Cortex of kidney (tissue), 1 donor: ENCODE measurements around the gene BABAM1.

Experiments used
- DNase-seq: peaks from one replicate; lab custom pipeline; 2025; lab: John Stamatoyannopoulos, UW

Gene BABAM1

GRCh38 chr19:17243211-17243829 lies 23.9 kb upstream of the BABAM1 start:
- DNase-seq, result no peak

GRCh38 chr19:17243830-17244617 lies 23.2 kb upstream of the BABAM1 start:
- DNase-seq, result no peak

GRCh38 chr19:17244618-17245534 lies 22.4 kb upstream of the BABAM1 start:
- no peak for DNase-seq

GRCh38 chr19:17245535-17245984 lies 21.7 kb upstream of the BABAM1 start, which contains the start of gene NR2F6:
Gene NR2F6, minus strand, starts transcription at chr19:17245919. Its CDS starts 699 bp downstream, at chr19:17245220.
- no peak for DNase-seq

- no peak for DNase-seq
These were observed 20.4 kb upstream of the BABAM1 start for GRCh38 chr19:17246681-17247425.

GRCh38 chr19:17248011-17248776 lies 19.0 kb upstream of the BABAM1 start:
- DNase-seq, result no peak

- DNase-seq, result no peak
These were observed 17.2 kb upstream of the BABAM1 start for GRCh38 chr19:17249887-17250548.

GRCh38 chr19:17254636-17255035 lies 12.6 kb upstream of the BABAM1 start:
- no peak for DNase-seq

GRCh38 chr19:17255150-17255621 lies 12.1 kb upstream of the BABAM1 start:
- DNase-seq, result no peak

- DNase-seq, result no peak
These were observed 11.1 kb upstream of the BABAM1 start for GRCh38 chr19:17256130-17256529.

- DNase-seq, result no peak
These were observed 8.0 kb upstream of the BABAM1 start for GRCh38 chr19:17259118-17259780.

- no peak for DNase-seq
These were observed 7.3 kb upstream of the BABAM1 start for GRCh38 chr19:17259934-17260333.

GRCh38 chr19:17260842-17261325 lies 6.4 kb upstream of the BABAM1 start:
- DNase-seq, result no peak

GRCh38 chr19:17262557-17262956 lies 4.7 kb upstream of the BABAM1 start:
- no peak for DNase-seq

- DNase-seq, result no peak
These were observed 3.3 kb upstream of the BABAM1 start for GRCh38 chr19:17263712-17264640.

GRCh38 chr19:17264641-17264979 lies 2.6 kb upstream of the BABAM1 start, which contains the start of gene USHBP1:
Gene USHBP1, minus strand, starts transcription at chr19:17264745. Its CDS starts 446 bp downstream, at chr19:17264299.
- no peak for DNase-seq

- no peak for DNase-seq
These were observed 1.2 kb upstream of the BABAM1 start for GRCh38 chr19:17266026-17266425.

- no peak for DNase-seq
These were observed 661 bp upstream of the BABAM1 start for GRCh38 chr19:17266589-17266974.
